GM18519 (cell line): Measurements from ENCODE around the gene USH2A.

Experiments used
- ATAC-seq: cut with Tn5 transposase; IDR thresholded peaks from one replicate; pipeline ENCODE4 v1.9.1; 2021; ENCODE audit warnings: mild to moderate bottlenecking, moderate library complexity; ENCODE audit not compliant: unreplicated experiment, low FRiP score

Gene USH2A

DNA sequence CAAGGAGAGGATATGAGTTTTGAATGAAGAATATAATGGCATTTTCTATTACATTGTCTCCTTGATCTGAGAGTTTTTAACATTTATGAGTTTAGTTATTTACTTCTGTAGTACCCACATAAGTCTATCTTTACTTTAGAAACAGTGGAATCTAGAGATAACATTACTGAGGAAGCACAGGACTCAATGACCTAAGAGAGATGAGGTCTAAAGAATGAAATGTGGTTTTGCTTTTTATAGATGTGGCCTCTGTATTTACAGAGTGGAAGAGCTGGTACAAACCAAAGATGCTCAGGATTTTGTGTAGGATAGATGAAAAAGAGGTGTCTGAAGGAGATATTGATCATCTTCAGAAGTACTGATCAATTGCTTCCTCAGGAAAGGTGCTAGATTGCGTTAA is 678.8 kb downstream of the USH2A start:
- no peak for ATAC-seq

DNA sequence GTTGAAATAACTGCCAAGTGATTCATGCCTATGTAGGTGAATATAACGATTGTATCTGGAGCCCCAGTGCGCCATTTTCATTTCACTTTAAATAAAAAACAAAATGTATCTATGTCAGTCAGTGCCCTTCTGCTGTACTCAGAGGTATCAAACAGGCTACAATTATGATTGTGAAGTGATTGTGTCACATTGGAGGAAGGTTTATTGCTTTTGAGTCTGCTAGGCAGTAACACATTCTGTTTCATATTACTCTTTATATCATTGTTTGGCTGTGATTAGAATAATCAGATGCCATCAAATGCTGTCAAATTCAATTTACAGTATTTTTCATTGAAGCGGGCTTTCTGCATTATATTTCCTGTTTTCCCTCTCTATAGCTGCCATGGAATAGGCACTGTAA is 684.2 kb downstream of the USH2A start:
- no peak for ATAC-seq

- no peak for ATAC-seq
These were observed 691.5 kb downstream of the USH2A start for GRCh38 chr1:215731699-215732098.

DNA sequence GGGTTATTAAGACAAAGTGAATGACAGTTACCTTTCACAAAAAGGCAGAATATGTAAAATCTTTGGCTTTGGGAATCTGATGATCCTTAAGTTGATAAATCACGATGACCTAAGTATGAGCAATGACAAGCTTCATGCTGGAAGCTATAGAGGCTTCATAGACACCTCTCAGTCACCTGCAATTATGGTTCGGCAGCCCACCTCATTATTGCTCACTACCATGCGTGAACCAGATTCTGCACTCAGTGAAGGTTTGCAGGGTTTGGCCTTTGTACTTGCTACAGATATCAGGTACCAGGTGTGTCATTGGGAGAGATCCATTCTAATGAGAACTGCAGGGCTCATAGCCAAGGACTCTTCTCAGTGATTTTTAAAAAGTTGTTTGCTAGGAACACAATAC is 692.6 kb downstream of the USH2A start:
- no peak for ATAC-seq

DNA sequence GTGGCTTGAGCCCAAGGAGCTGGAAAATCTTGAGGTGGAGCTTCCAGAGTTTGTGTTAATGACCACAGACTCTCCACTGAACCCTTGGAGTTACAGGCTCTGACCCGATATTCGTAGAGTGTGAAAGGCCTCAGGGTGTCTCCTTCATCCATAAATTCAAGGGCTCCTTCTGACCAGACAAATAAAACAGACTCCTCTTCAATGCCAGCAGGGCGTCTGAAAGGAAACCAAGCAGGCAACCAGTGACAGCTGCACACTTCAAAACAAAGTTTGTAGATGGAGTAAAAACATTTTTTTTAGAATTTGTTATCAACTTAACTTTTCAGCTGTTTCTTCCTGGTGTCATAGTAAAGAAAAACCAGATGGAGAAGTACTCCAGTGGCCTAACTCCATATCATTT is 695.1 kb downstream of the USH2A start:
- ATAC-seq, result no peak

- no peak for ATAC-seq
These were observed 703.1 kb downstream of the USH2A start for GRCh38 chr1:215720126-215720525.

DNA sequence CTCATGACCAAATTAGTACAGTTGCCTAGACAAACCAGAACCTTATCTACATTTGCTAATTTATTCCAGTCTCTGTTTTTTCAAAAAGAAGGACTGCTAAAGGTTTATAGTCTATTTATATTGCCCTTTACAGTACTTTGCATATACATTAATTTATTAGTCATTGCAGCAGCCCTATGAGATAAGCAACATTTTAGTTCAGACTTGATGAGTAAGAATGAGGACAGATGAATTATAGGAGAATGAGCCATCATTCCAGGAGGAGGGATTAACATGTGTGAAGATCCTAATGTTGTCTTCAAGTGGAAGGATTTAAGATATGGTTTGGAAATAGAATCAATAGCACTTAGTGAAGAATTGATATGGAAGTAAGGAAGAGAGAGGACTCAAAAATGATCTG is 703.7 kb downstream of the USH2A start:
- no peak for ATAC-seq

- no peak for ATAC-seq
These were observed 704.5 kb downstream of the USH2A start for GRCh38 chr1:215718575-215719287.

DNA sequence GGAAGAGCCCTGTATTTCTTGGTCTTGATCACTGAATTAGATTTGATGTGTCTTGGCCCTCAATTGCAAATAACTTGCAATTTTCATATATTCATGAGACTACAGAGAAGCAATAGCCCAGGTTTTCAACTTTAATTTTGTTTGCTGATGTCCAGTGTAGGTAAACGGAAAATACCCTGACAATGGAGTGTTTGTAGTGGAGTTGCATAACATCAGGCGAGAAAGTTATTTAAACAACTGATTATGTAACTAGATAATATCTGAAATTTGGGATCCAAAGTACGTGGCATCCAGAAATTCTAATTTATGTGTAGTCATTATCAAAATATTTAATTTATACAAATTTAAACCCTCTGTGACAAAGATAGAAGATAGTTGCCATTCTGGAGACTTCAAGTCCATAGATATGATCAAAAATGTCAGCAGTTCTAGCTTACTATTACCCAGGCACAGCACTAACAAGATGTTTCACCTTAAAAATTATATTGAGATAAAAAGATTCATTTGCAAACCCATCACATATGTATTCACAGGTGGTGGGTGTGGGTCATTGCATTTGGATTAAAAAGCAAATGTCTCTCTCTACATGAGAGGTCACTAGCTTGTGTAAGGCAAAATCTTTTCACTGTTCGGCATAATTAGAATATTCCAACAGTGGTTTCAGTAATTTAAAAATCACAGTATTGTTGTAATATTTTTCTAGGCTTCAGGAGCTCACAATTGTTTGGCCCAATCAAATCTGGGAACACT is 705.4 kb downstream of the USH2A start:
- no peak for ATAC-seq

- no peak for ATAC-seq
These were observed 712.4 kb downstream of the USH2A start for GRCh38 chr1:215710899-215711225.

- ATAC-seq, result peak; percentile 87
These were observed 713.0 kb downstream of the USH2A start for GRCh38 chr1:215710036-215710898.

DNA sequence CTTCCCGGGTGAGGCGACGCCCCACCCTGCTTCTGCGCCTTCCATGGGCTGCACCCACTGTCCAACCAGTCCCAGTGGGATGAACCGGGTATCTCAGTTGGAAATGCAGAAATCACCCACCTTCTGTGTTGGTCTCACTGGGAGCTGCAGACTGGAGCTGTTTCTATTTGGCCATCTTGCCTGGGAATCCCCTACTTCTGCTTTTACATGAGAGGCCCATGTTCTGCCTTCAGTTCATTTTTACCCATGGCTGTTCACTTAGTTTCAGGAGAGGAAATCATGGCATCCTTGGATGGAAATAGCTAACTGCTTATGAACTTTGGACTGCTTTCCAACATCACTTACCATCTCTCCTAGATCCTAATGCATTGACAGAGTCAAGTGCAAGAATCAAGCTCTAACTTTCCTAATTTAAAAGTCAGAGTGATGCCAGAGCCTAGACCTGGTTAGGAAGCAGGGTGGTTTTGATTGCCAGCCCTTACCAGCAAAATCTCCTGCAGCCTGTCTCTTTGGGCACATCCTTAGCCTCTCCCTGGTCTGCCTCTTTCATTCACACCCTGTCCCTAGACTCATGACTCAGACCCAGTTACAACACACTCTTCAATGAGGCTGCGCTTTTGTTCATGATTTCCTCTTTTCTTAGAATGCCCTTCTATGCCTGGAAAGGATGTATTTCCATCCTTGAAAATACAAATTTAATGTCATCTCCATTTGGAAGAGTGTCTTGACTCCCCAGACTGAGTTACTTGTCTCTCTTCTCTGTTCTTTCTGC is 719.0 kb downstream of the USH2A start:
- peak; percentile 80 for ATAC-seq

DNA sequence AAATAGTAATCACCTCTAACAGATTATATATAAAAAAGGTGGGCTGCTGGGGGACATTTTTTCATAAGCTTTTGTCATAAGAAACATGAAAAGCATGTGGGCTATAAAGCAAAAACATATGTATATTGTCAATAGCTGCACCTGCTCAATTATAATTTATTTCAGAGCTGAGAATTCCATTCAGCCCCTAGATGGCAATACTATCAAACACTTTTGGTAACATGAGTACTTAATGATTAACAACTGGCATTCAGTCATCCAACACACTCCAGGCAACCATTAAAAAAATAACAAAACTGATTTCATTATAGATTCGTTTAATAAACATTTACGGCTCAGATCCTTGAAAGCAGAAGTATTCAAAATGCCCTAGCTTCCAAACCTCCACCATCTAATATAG is 741.0 kb downstream of the USH2A start:
- no peak for ATAC-seq

GRCh38 chr1:215681041-215681440 is 742.2 kb downstream of the USH2A start:
- no peak for ATAC-seq

DNA sequence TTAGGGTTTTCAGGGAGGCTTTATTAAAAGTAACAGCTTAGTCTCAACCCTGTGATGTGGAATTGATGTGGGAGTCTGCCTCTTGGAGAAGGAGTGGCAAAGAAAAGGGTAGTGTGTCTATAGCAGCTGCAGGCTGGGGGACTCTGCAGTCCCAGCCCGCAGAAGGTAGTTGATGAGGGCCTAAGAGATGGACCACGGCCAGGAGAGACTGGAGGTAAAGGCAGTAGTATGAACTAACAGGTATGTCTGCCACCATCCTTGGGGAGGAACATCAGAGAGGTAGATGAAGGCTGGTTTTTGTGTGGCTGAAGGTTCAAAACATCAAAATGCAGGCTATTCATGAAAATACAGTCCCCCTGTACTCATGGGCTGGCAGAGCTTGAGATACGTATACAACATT is 744.0 kb downstream of the USH2A start:
- no peak for ATAC-seq

DNA sequence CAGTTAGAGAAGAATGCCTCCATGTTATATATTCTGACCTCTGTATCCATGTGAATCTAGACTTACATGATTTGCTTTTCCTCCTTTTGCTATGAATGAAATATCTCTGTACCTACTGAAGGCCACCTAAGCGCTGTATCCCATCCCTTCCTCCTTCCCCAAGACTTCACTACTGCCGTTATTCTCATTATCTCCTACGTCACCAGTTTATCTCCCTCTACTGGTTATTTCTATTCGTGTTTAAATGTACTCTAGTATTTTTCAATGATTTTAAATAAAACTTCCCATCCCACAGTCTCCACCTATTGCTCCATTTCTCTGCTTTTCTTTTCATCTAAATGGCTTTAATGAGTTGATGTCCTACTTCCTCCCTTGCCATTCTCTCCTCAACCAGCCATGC is 746.1 kb downstream of the USH2A start:
- no peak for ATAC-seq

- no peak for ATAC-seq
These were observed 749.3 kb downstream of the USH2A start for GRCh38 chr1:215673943-215674342.

GRCh38 chr1:215672482-215672881 is 750.8 kb downstream of the USH2A start:
- ATAC-seq, result no peak

DNA sequence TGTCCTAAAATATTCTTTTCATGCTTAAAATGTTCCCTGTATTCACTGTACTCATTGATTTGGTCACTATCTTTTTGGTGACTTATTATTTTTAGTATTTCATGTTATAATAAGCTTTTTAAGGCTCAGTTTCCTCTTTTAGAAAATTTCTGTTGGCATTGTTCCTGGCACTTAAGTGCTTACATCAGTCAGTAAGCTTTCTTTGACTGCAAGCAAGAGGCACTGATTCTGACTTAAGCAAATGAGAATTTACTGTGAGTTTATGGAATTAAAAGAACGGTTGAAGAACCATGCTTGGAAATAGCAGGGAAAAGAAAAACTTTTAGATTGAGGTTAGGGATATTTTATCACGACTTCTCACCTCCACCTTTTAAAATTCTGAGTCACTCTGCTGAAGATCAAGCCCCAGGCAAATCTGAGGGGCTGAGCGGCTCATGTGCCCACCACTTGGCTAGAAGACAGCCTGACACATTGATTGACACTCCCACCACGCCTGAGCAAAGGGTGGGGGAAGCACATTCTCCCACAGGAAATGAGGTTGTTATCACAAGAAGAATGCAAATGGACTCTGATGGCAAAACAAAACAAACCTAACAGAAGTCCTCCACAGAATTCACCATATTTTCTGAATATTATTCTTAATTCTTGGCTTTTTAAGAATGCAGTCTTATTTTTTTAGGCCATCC is 753.3 kb downstream of the USH2A start:
- ATAC-seq, result no peak

- ATAC-seq, result no peak
These were observed 755.5 kb downstream of the USH2A start for GRCh38 chr1:215667761-215668160.
